DOHH2 (cell line): ENCODE measurements around the gene MCF2L.

Experiments
- H3F3A ChIP-seq: fragments of 200-600 bp; sonication (generic), shearing (Covaris generic); 2 replicates; pipeline ENCODE4 v1.6.0; 2016; ENCODE audit warnings: antibody characterized with exemption, mild to moderate bottlenecking; ENCODE audit not compliant: control insufficient read depth, insufficient read depth
- H3K27ac ChIP-seq: fragments of 200-600 bp; sonication (generic); 2 replicates; pipeline ENCODE4 v1.5.1; 2014; ENCODE audit warnings: low read depth, mild to moderate bottlenecking, low read length, moderate library complexity
- H3K27me3 ChIP-seq: fragments of 200-600 bp; sonication (generic); 2 replicates; pipeline ENCODE4 v1.6.1; 2014; ENCODE audit warnings: mild to moderate bottlenecking, low read length, mixed read lengths; ENCODE audit not compliant: control insufficient read depth
- H3K36me3 ChIP-seq: fragments of 200-600 bp; sonication (generic); 2 replicates; pipeline ENCODE4 v1.6.1; 2014; ENCODE audit warnings: mild to moderate bottlenecking, low read length, moderate library complexity, mixed read lengths; ENCODE audit not compliant: control insufficient read depth
- H3K4me1 ChIP-seq: fragments of 200-600 bp; sonication (generic); 2 replicates; pipeline ENCODE4 v1.6.1; 2014; ENCODE audit warnings: mild to moderate bottlenecking, low read length, mixed read lengths; ENCODE audit not compliant: control insufficient read depth
- H3K4me2 ChIP-seq: fragments of 200-600 bp; sonication (generic); 2 replicates; pipeline ENCODE4 v1.6.0; 2014; ENCODE audit warnings: mild to moderate bottlenecking, low read length, moderate library complexity
- H3K4me3 ChIP-seq: fragments of 200-600 bp; sonication (generic); 2 replicates; pipeline ENCODE4 v1.5.1; 2014; ENCODE audit warnings: mild to moderate bottlenecking, low read length, mixed read lengths
- H3K79me2 ChIP-seq: fragments of 200-600 bp; sonication (generic); 2 replicates; pipeline ENCODE4 v1.6.1; 2014; ENCODE audit warnings: mild to moderate bottlenecking, low read length, mixed read lengths; ENCODE audit not compliant: control insufficient read depth
- H3K9me2 ChIP-seq: fragments of 200-600 bp; sonication (generic); replicated peaks from 2 replicates; pipeline ENCODE4 v1.6.1; 2014; ENCODE audit warnings: mild to moderate bottlenecking, low read length, mixed read lengths; ENCODE audit not compliant: control insufficient read depth
- H3K9me3 ChIP-seq: fragments of 200-600 bp; sonication (generic); 2 replicates; pipeline ENCODE4 v1.6.1; 2014; ENCODE audit warnings: antibody characterized with exemption, low read length, mixed read lengths; ENCODE audit not compliant: control insufficient read depth, insufficient read depth
- H4K20me1 ChIP-seq: fragments of 200-600 bp; sonication (generic); 2 replicates; pipeline ENCODE4 v1.6.0; 2014; ENCODE audit warnings: low read depth, mild to moderate bottlenecking, antibody characterized with exemption, low read length, moderate library complexity; ENCODE audit not compliant: control insufficient read depth, insufficient read depth
- CTCF ChIP-seq: fragments of 200-600 bp; sonication (generic); IDR thresholded peaks from one replicate; pipeline ENCODE4 v1.5.1; 2014; ENCODE audit warnings: antibody characterized with exemption, mild to moderate bottlenecking, low read depth, low read length; ENCODE audit not compliant: poor library complexity, severe bottlenecking
- EZH2phosphoT487 ChIP-seq: fragments of 200-600 bp; sonication (generic); IDR thresholded peaks from 2 replicates; pipeline ENCODE4 v1.6.1; 2017; ENCODE audit warnings: borderline replicate concordance, mild to moderate bottlenecking, antibody characterized with exemption, low read length, moderate library complexity, mixed read lengths

The MCF2L gene

GRCh38 chr13:113022745-113023574 is 53.9 kb downstream of the MCF2L start:
- H3K4me3 ChIP-seq, result no peak overlapping the region
- no peaks in the 10 kb centered on the region for H3K9me3 ChIP-seq
- H3K9me2 ChIP-seq, result no peaks in the 10 kb centered on the region
- H3K36me3 ChIP-seq, result no peaks in the 10 kb centered on the region
- H3F3A ChIP-seq, result no peaks in the 10 kb centered on the region
- no peak overlapping the region for H3K4me2 ChIP-seq
- H3K79me2 ChIP-seq, result no peaks in the 10 kb centered on the region
- TF ChIP-seq EZH2phosphoT487 (no peak), CTCF (no peak)
- H3K27me3 ChIP-seq, result no peaks in the 10 kb centered on the region
- H3K4me1 ChIP-seq, result no peaks in the 10 kb centered on the region
- no peaks in the 10 kb centered on the region for H4K20me1 ChIP-seq
- no peak overlapping the region for H3K27ac ChIP-seq

- Histone ChIP-seq H3K27me3 (no peaks in the 10 kb centered on the region), H3K36me3 (no peaks in the 10 kb centered on the region), H3K27ac (no peak overlapping the region), H4K20me1 (no peaks in the 10 kb centered on the region), H3F3A (no peaks in the 10 kb centered on the region), H3K9me3 (no peaks in the 10 kb centered on the region), H3K9me2 (no peaks in the 10 kb centered on the region), H3K4me3 (no peak overlapping the region), H3K4me1 (no peaks in the 10 kb centered on the region), H3K79me2 (no peaks in the 10 kb centered on the region), H3K4me2 (no peak overlapping the region)
- TF ChIP-seq CTCF, result no peak
- TF ChIP-seq EZH2phosphoT487, result no peak
These were observed 54.8 kb downstream of the MCF2L start for GRCh38 chr13:113023694-113024430.

GRCh38 chr13:113024466-113024865 is 55.5 kb downstream of the MCF2L start:
- Histone ChIP-seq H3K4me1 (no peaks in the 10 kb centered on the region), H4K20me1 (no peaks in the 10 kb centered on the region), H3K36me3 (no peaks in the 10 kb centered on the region), H3K4me3 (no peak overlapping the region), H3K27me3 (no peaks in the 10 kb centered on the region), H3K4me2 (no peak overlapping the region), H3K9me3 (no peaks in the 10 kb centered on the region), H3K27ac (no peak overlapping the region), H3K79me2 (no peaks in the 10 kb centered on the region), H3F3A (no peaks in the 10 kb centered on the region), H3K9me2 (no peaks in the 10 kb centered on the region)
- TF ChIP-seq CTCF (no peak), EZH2phosphoT487 (no peak)
